ENCODE data around the gene ABCC12. TPM values are rescaled to one million over a fixed set of nuclear protein-coding genes. Genes with fewer than 3 reads are reported as not detected.

ABCC12 gene
- total and polyA plus RNA-seq, 4 donors, result 0.25 TPM; not detected in 3

- Histone ChIP-seq H3K27ac (ENCODE audit: low read depth in 1 of 2, low read length in 2 of 2) (peak overlapping the region; percentile 45 to 80), H3K36me3 (ENCODE audit: control insufficient read depth in 4 of 4, insufficient read depth in 3 of 4, low read depth in 1 of 4, low read length in 3 of 4) (no peaks in the 10 kb centered on the region), H3K9ac (ENCODE audit: low read depth in 1 of 2, low read length in 2 of 2) (no peak overlapping the region), H3K4me1 (ENCODE audit: control insufficient read depth in 4 of 4, insufficient read depth in 4 of 4, low read length in 3 of 4) (peaks cover 3 to 18% (median 14%) of the 10 kb centered on the region in 4 donors), H3K27me3 (ENCODE audit: control insufficient read depth in 4 of 4, insufficient read depth in 4 of 4, low read length in 3 of 4) (no peaks in the 10 kb centered on the region), H3K9me3 (ENCODE audit: control insufficient read depth in 4 of 4, low read length in 3 of 4) (no peaks in the 10 kb centered on the region), H3K4me3 (ENCODE audit: low read depth in 1 of 3, low read length in 3 of 3) (no peak overlapping the region)
- TF ChIP-seq YY1 (IDR thresholded peaks at IDR 0.05) (no peak), RAD21 (IDR thresholded peaks at IDR 0.05) (no peak), REST (IDR thresholded peaks at IDR 0.05) (no peak)
- 79% methylated on average over 4 of the region's 4 CpGs for whole genome bisulfite sequencing
- DNase-seq (ENCODE audit: low spot score), result no peak
Measured at GRCh38 chr16:48165961-48166578, 10.3 kb upstream of the ABCC12 start.

GRCh38 chr16:48164907-48165715, 9.3 kb upstream of the ABCC12 start:
- H3K4me1 ChIP-seq (ENCODE audit: control insufficient read depth in 4 of 4, insufficient read depth in 4 of 4, low read length in 3 of 4), result peaks cover 3 to 18% (median 14%) of the 10 kb centered on the region in 4 donors
- peak overlapping the region; percentile 45 to 80 for H3K27ac ChIP-seq (ENCODE audit: low read depth in 1 of 2, low read length in 2 of 2)
- no peaks in the 10 kb centered on the region for H3K9me3 ChIP-seq (ENCODE audit: control insufficient read depth in 4 of 4, low read length in 3 of 4)
- no peaks in the 10 kb centered on the region for H3K36me3 ChIP-seq (ENCODE audit: control insufficient read depth in 4 of 4, insufficient read depth in 3 of 4, low read depth in 1 of 4, low read length in 3 of 4)
- TF ChIP-seq EGR1 (IDR thresholded peaks at IDR 0.05; ENCODE audit: low read depth in 2 of 2), result no peak
- TF ChIP-seq SP1 (IDR thresholded peaks at IDR 0.05), result peak; percentile 86
- peak; percentile 90 for TF ChIP-seq CTCF (IDR thresholded peaks at IDR 0.05; ENCODE audit: low read depth, low read length, missing input control)
- TF ChIP-seq ZBTB33 (IDR thresholded peaks at IDR 0.05), result peak; percentile 68
- peak; percentile 46 for TF ChIP-seq FOXA2 (IDR thresholded peaks at IDR 0.05)
- peak; percentile 75 to 83 for TF ChIP-seq JUND (IDR thresholded peaks at IDR 0.05)
- TF ChIP-seq REST (IDR thresholded peaks at IDR 0.05), result no peak
- peak; percentile 89 for TF ChIP-seq ATF3 (IDR thresholded peaks at IDR 0.05)
- TF ChIP-seq NR2F2 (IDR thresholded peaks at IDR 0.05), result peak; percentile 44
- peak; percentile 52 to 80 for TF ChIP-seq RXRA (IDR thresholded peaks at IDR 0.05)
- peak; percentile 50 for TF ChIP-seq YY1 (IDR thresholded peaks at IDR 0.05)
- peak; percentile 74 to 76 for TF ChIP-seq HNF4A (conservative IDR thresholded peaks at IDR 0.05)
- peak; percentile 77 for TF ChIP-seq MAX (IDR thresholded peaks at IDR 0.05)
- TF ChIP-seq TAF1 (conservative IDR thresholded peaks at IDR 0.05), result peak; percentile 61
- TF ChIP-seq RAD21 (IDR thresholded peaks at IDR 0.05), result peak; percentile 92 to 93
- no peak for TF ChIP-seq HNF4G (IDR thresholded peaks at IDR 0.05)
- TF ChIP-seq FOXA1 (IDR thresholded peaks at IDR 0.05), result peak; percentile 49
- peak in 1 of 2 donors; percentile 23 for TF ChIP-seq GABPA (IDR thresholded peaks at IDR 0.05 in 1 of 2, conservative IDR thresholded peaks at IDR 0.05 in 1 of 2)
- H3K9ac ChIP-seq (ENCODE audit: low read depth in 1 of 2, low read length in 2 of 2), result no peak overlapping the region
- 10% methylated on average over 16 of the region's 16 CpGs for WGBS
- no peaks in the 10 kb centered on the region for H3K27me3 ChIP-seq (ENCODE audit: control insufficient read depth in 4 of 4, insufficient read depth in 4 of 4, low read length in 3 of 4)
- DNase-seq (ENCODE audit: low spot score), result peak; percentile 80
- H3K4me3 ChIP-seq (ENCODE audit: low read depth in 1 of 3, low read length in 3 of 3), result no peak overlapping the region
